ENCODE results near the gene DHX9.

The DHX9 gene

DNA sequence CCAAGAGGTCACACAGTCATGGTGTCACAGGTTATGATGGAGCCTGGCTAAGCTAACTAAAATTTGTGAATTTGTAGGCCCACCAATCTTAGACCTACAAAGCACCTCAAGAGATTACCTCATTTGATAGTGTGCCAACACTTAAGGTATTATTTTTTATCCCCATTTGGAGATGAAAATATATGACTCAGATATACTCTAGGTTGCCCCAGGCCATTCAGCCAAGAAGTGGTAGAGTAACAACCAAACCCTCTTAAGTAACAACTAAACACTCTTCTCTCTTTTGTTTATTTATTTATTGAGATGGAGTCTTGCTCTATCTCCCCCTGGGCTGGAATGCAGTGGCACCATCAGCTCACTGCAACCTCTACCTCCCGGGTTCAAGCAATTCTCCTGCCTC lies 35.3 kb upstream of the DHX9 start:
- no peaks in the 10 kb centered on the region for H3K27me3 ChIP-seq (ENCODE audit: control insufficient read depth, low read length)
- no peaks in the 10 kb centered on the region for H4K20me1 ChIP-seq (ENCODE audit: control insufficient read depth, insufficient read depth, low read depth, low read length)
- H3K9me2 ChIP-seq (replicated peaks; ENCODE audit: control insufficient read depth, low read length), result no peaks in the 10 kb centered on the region
- H3K79me2 ChIP-seq (ENCODE audit: control insufficient read depth, low read length), result no peaks in the 10 kb centered on the region
- H3K27ac ChIP-seq (ENCODE audit: low read depth, low read length), result no peak overlapping the region
- no peaks in the 10 kb centered on the region for H3K4me1 ChIP-seq (ENCODE audit: control insufficient read depth, low read length)
- no peaks in the 10 kb centered on the region for H3F3A ChIP-seq (ENCODE audit: control insufficient read depth, insufficient read depth)
- TF ChIP-seq, protein P1, sequence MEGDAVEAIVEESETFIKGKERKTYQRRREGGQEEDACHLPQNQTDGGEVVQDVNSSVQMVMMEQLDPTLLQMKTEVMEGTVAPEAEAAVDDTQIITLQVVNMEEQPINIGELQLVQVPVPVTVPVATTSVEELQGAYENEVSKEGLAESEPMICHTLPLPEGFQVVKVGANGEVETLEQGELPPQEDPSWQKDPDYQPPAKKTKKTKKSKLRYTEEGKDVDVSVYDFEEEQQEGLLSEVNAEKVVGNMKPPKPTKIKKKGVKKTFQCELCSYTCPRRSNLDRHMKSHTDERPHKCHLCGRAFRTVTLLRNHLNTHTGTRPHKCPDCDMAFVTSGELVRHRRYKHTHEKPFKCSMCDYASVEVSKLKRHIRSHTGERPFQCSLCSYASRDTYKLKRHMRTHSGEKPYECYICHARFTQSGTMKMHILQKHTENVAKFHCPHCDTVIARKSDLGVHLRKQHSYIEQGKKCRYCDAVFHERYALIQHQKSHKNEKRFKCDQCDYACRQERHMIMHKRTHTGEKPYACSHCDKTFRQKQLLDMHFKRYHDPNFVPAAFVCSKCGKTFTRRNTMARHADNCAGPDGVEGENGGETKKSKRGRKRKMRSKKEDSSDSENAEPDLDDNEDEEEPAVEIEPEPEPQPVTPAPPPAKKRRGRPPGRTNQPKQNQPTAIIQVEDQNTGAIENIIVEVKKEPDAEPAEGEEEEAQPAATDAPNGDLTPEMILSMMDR (IDR thresholded peaks at IDR 0.05; ENCODE audit: low read depth, low read length, poor library complexity, severe bottlenecking), result no peak
- no peak for TF ChIP-seq EZH2phosphoT487 (IDR thresholded peaks at IDR 0.05; ENCODE audit: borderline replicate concordance, low read length)
- no peaks in the 10 kb centered on the region for H3K36me3 ChIP-seq (ENCODE audit: control insufficient read depth, low read length)
- H3K4me2 ChIP-seq (ENCODE audit: low read length), result no peak overlapping the region
- H3K4me3 ChIP-seq (ENCODE audit: low read length), result no peak overlapping the region
- no peaks in the 10 kb centered on the region for H3K9me3 ChIP-seq (ENCODE audit: control insufficient read depth, insufficient read depth, low read length)

DNA sequence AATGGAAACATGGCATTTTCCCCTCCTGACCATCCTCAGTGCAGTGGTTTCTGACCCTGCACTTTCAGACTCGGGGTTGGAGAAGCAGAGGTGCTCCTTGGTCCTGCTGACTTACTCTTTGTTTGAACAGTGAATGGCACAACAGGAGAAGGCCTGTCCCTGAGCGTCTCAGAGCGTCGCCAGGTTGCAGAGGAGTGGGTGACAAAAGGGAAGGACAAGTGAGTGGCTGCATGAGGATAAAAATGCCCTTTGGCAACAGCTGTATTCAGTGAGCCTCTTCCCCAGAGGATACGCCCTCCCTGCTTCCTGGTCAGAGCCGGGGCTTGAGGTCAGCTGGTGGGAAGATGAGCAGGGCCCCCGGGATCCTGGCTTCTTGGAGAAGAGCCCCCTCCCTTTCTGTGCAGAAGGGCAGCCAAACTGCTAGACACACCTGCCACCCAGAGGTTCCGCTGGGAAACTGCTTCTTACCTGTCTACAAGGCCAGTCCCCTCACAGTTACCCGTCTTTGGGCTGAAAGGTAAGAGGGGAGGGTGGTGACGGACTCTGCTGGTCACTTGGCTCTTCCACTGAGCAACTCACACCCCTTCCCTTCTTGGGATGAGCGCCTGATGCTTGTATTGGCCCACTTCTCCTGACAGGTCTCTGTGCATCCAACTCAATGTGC lies 33.0 kb upstream of the DHX9 start:
- H3K9me3 ChIP-seq (ENCODE audit: control insufficient read depth, insufficient read depth, low read length), result no peaks in the 10 kb centered on the region
- no peaks in the 10 kb centered on the region for H3K9me2 ChIP-seq (replicated peaks; ENCODE audit: control insufficient read depth, low read length)
- H3K79me2 ChIP-seq (ENCODE audit: control insufficient read depth, low read length), result no peaks in the 10 kb centered on the region
- no peak overlapping the region for H3K4me3 ChIP-seq (ENCODE audit: low read length)
- no peaks in the 10 kb centered on the region for H3K36me3 ChIP-seq (ENCODE audit: control insufficient read depth, low read length)
- no peak for TF ChIP-seq EZH2phosphoT487 (IDR thresholded peaks at IDR 0.05; ENCODE audit: borderline replicate concordance, low read length)
- TF ChIP-seq, protein P1 (IDR thresholded peaks at IDR 0.05; ENCODE audit: low read depth, low read length, poor library complexity, severe bottlenecking), result peak; percentile 49
- H4K20me1 ChIP-seq (ENCODE audit: control insufficient read depth, insufficient read depth, low read depth, low read length), result no peaks in the 10 kb centered on the region
- no peaks in the 10 kb centered on the region for H3K4me1 ChIP-seq (ENCODE audit: control insufficient read depth, low read length)
- no peak overlapping the region for H3K27ac ChIP-seq (ENCODE audit: low read depth, low read length)
- no peak overlapping the region for H3K4me2 ChIP-seq (ENCODE audit: low read length)
- H3F3A ChIP-seq (ENCODE audit: control insufficient read depth, insufficient read depth), result no peaks in the 10 kb centered on the region
- H3K27me3 ChIP-seq (ENCODE audit: control insufficient read depth, low read length), result no peaks in the 10 kb centered on the region

DNA sequence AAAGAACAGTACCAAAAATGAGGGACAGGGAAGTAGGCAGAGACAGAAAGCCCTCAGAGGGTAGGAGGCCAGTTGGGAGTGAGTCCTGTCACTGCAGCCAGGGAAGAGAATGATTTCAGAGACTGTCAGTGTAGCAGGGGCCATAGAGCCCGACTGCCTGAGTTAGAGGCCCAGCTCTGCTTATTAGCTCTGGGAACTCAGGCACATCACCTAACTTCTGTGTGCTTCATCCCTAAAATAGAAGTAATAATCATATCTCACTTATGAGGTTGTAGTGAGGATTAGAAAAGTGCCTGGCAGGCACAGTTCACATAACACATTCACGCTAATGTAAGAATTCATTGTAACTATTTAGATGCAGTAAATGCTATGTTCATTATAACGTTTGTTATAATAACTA lies 31.2 kb upstream of the DHX9 start:
- no peaks in the 10 kb centered on the region for H3K9me3 ChIP-seq (ENCODE audit: control insufficient read depth, insufficient read depth, low read length)
- no peak for TF ChIP-seq EZH2phosphoT487 (IDR thresholded peaks at IDR 0.05; ENCODE audit: borderline replicate concordance, low read length)
- H3K4me2 ChIP-seq (ENCODE audit: low read length), result no peak overlapping the region
- H3K27ac ChIP-seq (ENCODE audit: low read depth, low read length), result no peak overlapping the region
- H4K20me1 ChIP-seq (ENCODE audit: control insufficient read depth, insufficient read depth, low read depth, low read length), result no peaks in the 10 kb centered on the region
- no peaks in the 10 kb centered on the region for H3K27me3 ChIP-seq (ENCODE audit: control insufficient read depth, low read length)
- no peaks in the 10 kb centered on the region for H3K79me2 ChIP-seq (ENCODE audit: control insufficient read depth, low read length)
- no peaks in the 10 kb centered on the region for H3K4me1 ChIP-seq (ENCODE audit: control insufficient read depth, low read length)
- no peaks in the 10 kb centered on the region for H3F3A ChIP-seq (ENCODE audit: control insufficient read depth, insufficient read depth)
- H3K4me3 ChIP-seq (ENCODE audit: low read length), result no peak overlapping the region
- no peaks in the 10 kb centered on the region for H3K9me2 ChIP-seq (replicated peaks; ENCODE audit: control insufficient read depth, low read length)
- no peaks in the 10 kb centered on the region for H3K36me3 ChIP-seq (ENCODE audit: control insufficient read depth, low read length)

DNA sequence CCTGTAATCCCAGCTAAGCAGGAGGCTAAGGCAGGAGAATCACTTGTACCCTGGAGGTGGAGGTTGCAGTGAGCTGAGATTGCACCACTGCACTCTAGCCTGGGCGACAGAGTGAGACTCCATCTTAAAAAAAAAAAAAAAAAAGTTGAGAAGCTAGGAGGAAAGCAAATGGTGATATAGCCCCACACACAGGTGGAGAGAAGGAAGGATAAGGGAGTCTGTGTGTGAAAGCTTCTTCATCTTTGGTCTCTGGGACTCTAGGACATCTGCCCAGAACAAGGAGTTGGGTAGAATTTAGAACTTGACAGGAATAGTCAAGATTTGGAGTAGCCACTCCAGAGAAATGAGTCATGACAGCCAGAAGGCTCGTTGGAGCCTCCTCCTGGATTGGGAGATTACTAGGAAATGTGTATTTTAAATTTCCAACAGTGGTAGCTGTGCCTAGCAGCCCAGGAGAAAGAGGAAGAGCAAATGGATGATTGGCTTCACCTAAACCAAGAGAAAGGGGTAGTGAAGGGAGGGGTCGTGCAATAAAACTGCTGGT lies 29.7 kb upstream of the DHX9 start:
- Histone ChIP-seq H3K27ac (ENCODE audit: low read depth, low read length) (no peak overlapping the region), H3K9me3 (ENCODE audit: control insufficient read depth, insufficient read depth, low read length) (no peaks in the 10 kb centered on the region), H3K4me3 (ENCODE audit: low read length) (no peak overlapping the region), H3K9me2 (replicated peaks; ENCODE audit: control insufficient read depth, low read length) (no peaks in the 10 kb centered on the region), H3K79me2 (ENCODE audit: control insufficient read depth, low read length) (no peaks in the 10 kb centered on the region), H4K20me1 (ENCODE audit: control insufficient read depth, insufficient read depth, low read depth, low read length) (no peaks in the 10 kb centered on the region), H3K4me1 (ENCODE audit: control insufficient read depth, low read length) (no peaks in the 10 kb centered on the region), H3K27me3 (ENCODE audit: control insufficient read depth, low read length) (no peaks in the 10 kb centered on the region), H3K4me2 (ENCODE audit: low read length) (no peak overlapping the region), H3F3A (ENCODE audit: control insufficient read depth, insufficient read depth) (no peaks in the 10 kb centered on the region), H3K36me3 (ENCODE audit: control insufficient read depth, low read length) (no peaks in the 10 kb centered on the region)
- TF ChIP-seq EZH2phosphoT487 (IDR thresholded peaks at IDR 0.05; ENCODE audit: borderline replicate concordance, low read length), result no peak
- TF ChIP-seq, protein P1 (IDR thresholded peaks at IDR 0.05; ENCODE audit: low read depth, low read length, poor library complexity, severe bottlenecking), result no peak

Measured in DOHH2 (cell line).